GM06990 (cell line): ENCODE results near the gene TCF7.

Experiments used
- DNase-seq: peaks from one replicate; pipeline ENCODE4 v3.0.0-alpha.2; 2011; ENCODE audit not compliant: insufficient read length; ENCODE audit errors: extremely low read depth
- H3K27me3 ChIP-seq: replicated peaks from 2 replicates; pipeline ENCODE4 v1.6.0; 2011; ENCODE audit warnings: low read length; ENCODE audit not compliant: control insufficient read depth, insufficient read depth
- H3K36me3 ChIP-seq: 2 replicates; pipeline ENCODE4 v1.5.1; 2011; ENCODE audit warnings: low read length; ENCODE audit not compliant: control insufficient read depth, insufficient read depth
- H3K4me3 ChIP-seq: replicated peaks from 2 replicates; pipeline ENCODE4 v1.5.1; 2011; ENCODE audit warnings: low read depth, mild to moderate bottlenecking, control low read depth, low read length
- CTCF ChIP-seq: IDR thresholded peaks from 2 replicates; pipeline ENCODE4 v1.5.1; 2011; ENCODE audit warnings: low read length, control low read depth, mild to moderate bottlenecking, inconsistent platforms; ENCODE audit not compliant: insufficient read depth, poor library complexity, severe bottlenecking

The TCF7 gene

GRCh38 chr5:134128648-134128995 is 14.1 kb downstream of the TCF7 start:
- DNase-seq = no peak
- Histone ChIP-seq H3K36me3 (peaks cover 11% of the 10 kb centered on the region), H3K4me3 (no peak overlapping the region), H3K27me3 (no peaks in the 10 kb centered on the region)
- no peak for TF ChIP-seq CTCF

- H3K36me3 ChIP-seq = peaks cover 14% of the 10 kb centered on the region
- TF ChIP-seq CTCF = no peak
- no peak for DNase-seq
- no peaks in the 10 kb centered on the region for H3K27me3 ChIP-seq
- no peak overlapping the region for H3K4me3 ChIP-seq
Observed at GRCh38 chr5:134129411-134130238, 15.1 kb downstream of the TCF7 start.

GRCh38 chr5:134130239-134130945 is 15.9 kb downstream of the TCF7 start:
- H3K27me3 ChIP-seq = no peaks in the 10 kb centered on the region
- H3K36me3 ChIP-seq = peaks cover 12% of the 10 kb centered on the region
- DNase-seq = no peak
- TF ChIP-seq CTCF = no peak
- H3K4me3 ChIP-seq = no peak overlapping the region

- Histone ChIP-seq H3K36me3 (peaks cover 13% of the 10 kb centered on the region), H3K4me3 (no peak overlapping the region), H3K27me3 (no peaks in the 10 kb centered on the region)
- DNase-seq = no peak
- no peak for TF ChIP-seq CTCF
Observed at GRCh38 chr5:134131165-134131564, 16.7 kb downstream of the TCF7 start.

- TF ChIP-seq CTCF = no peak
- DNase-seq = no peak
- Histone ChIP-seq H3K4me3 (no peak overlapping the region), H3K36me3 (peaks cover 17% of the 10 kb centered on the region), H3K27me3 (no peaks in the 10 kb centered on the region)
Observed at GRCh38 chr5:134131578-134132350, 17.3 kb downstream of the TCF7 start.
